ENCODE measurements around the gene CDK14.
A peak's percentile ranks its signal among the peaks of the same experiment; 100 is the strongest.
"Not testable (repeated sequence)": the region's sequence is repeated elsewhere in the genome, so short reads cannot be mapped to it uniquely, and the experiment has no call there.

CDK14 gene

GRCh38 chr7:90726623-90727022 lies 130.5 kb downstream of the CDK14 start:
- no peak for TF ChIP-seq EZH2 (optimal IDR thresholded peaks at IDR 0.05; ENCODE audit: low read depth, low read length)
- no peak for TF ChIP-seq EZH2phosphoT487 (IDR thresholded peaks at IDR 0.05; ENCODE audit: low read length)
- no peak for TF ChIP-seq CTCF (IDR thresholded peaks at IDR 0.05; ENCODE audit: low read length)
- Histone ChIP-seq H3K27me3 (replicated peaks; ENCODE audit: insufficient read depth, low read length) (no peaks in the 10 kb centered on the region), H4K20me1 (ENCODE audit: insufficient read depth, low read length) (no peaks in the 10 kb centered on the region), H2AFZ (ENCODE audit: low read length) (no peak overlapping the region), H3K79me2 (ENCODE audit: low read length) (peaks cover 100% of the 10 kb centered on the region), H3K9me2 (replicated peaks; ENCODE audit: insufficient read depth, low read length) (no peaks in the 10 kb centered on the region), H3K27ac (ENCODE audit: low read length) (peak overlapping the region; percentile 76), H3K36me3 (replicated peaks; ENCODE audit: insufficient read depth, low read length) (peaks cover 9% of the 10 kb centered on the region; the same call in 1 of the 2 replicates), H3K4me1 (ENCODE audit: low read length) (peaks cover 32% of the 10 kb centered on the region), H3K4me3 (ENCODE audit: low read length) (peak overlapping the region; percentile 68), H3K9ac (ENCODE audit: low read length) (peak overlapping the region; percentile 79), H3K9me3 (replicated peaks; ENCODE audit: insufficient read depth, low read length) (no peaks in the 10 kb centered on the region), H3F3A (ENCODE audit: insufficient read depth, low read length) (peaks cover 72% of the 10 kb centered on the region), H3K4me2 (ENCODE audit: low read depth, low read length) (peak overlapping the region; percentile 64)
- peak; percentile 46 for DNase-seq

- peak overlapping the region; percentile 64 for H3K4me2 ChIP-seq (ENCODE audit: low read depth, low read length)
These were observed 131.3 kb downstream of the CDK14 start for GRCh38 chr7:90727412-90727811.

GRCh38 chr7:90728568-90728967 lies 132.4 kb downstream of the CDK14 start:
- H3K36me3 ChIP-seq (replicated peaks; ENCODE audit: insufficient read depth, low read length): peaks cover 10% of the 10 kb centered on the region
- peak; percentile 85 for DNase-seq
- peak overlapping the region; percentile 64 for H3K4me2 ChIP-seq (ENCODE audit: low read depth, low read length)
- H2AFZ ChIP-seq (ENCODE audit: low read length): no peak overlapping the region
- peak overlapping the region; percentile 79 for H3K9ac ChIP-seq (ENCODE audit: low read length)
- peaks cover 18% of the 10 kb centered on the region for H3K4me1 ChIP-seq (ENCODE audit: low read length)
- H3K4me3 ChIP-seq (ENCODE audit: low read length): peak overlapping the region; percentile 68
- peaks cover 60% of the 10 kb centered on the region for H3F3A ChIP-seq (ENCODE audit: insufficient read depth, low read length)
- no peaks in the 10 kb centered on the region for H4K20me1 ChIP-seq (ENCODE audit: insufficient read depth, low read length)
- TF ChIP-seq EZH2 (optimal IDR thresholded peaks at IDR 0.05; ENCODE audit: low read depth, low read length) (no peak), CTCF (IDR thresholded peaks at IDR 0.05; ENCODE audit: low read length) (no peak), EZH2phosphoT487 (IDR thresholded peaks at IDR 0.05; ENCODE audit: low read length) (no peak)
- H3K27ac ChIP-seq (ENCODE audit: low read length): peak overlapping the region; percentile 76
- H3K27me3 ChIP-seq (replicated peaks; ENCODE audit: insufficient read depth, low read length): no peaks in the 10 kb centered on the region
- H3K9me2 ChIP-seq (replicated peaks; ENCODE audit: insufficient read depth, low read length): no peaks in the 10 kb centered on the region
- H3K79me2 ChIP-seq (ENCODE audit: low read length): peaks cover 100% of the 10 kb centered on the region
- H3K9me3 ChIP-seq (replicated peaks; ENCODE audit: insufficient read depth, low read length): no peaks in the 10 kb centered on the region

More at GRCh38 chr7:90727412-90727811, 131.3 kb downstream of the CDK14 start:
- no peak for DNase-seq
- Histone ChIP-seq H3K27ac (ENCODE audit: low read length) (peak overlapping the region; percentile 76), H3F3A (ENCODE audit: insufficient read depth, low read length) (peaks cover 71% of the 10 kb centered on the region), H3K79me2 (ENCODE audit: low read length) (peaks cover 100% of the 10 kb centered on the region), H3K9me3 (replicated peaks; ENCODE audit: insufficient read depth, low read length) (no peaks in the 10 kb centered on the region), H3K27me3 (replicated peaks; ENCODE audit: insufficient read depth, low read length) (no peaks in the 10 kb centered on the region), H3K9ac (ENCODE audit: low read length) (peak overlapping the region; percentile 79), H3K4me3 (ENCODE audit: low read length) (peak overlapping the region; percentile 68), H3K36me3 (replicated peaks; ENCODE audit: insufficient read depth, low read length) (peaks cover 8% of the 10 kb centered on the region; the same call in 1 of the 2 replicates), H3K9me2 (replicated peaks; ENCODE audit: insufficient read depth, low read length) (no peaks in the 10 kb centered on the region), H3K4me1 (ENCODE audit: low read length) (peaks cover 30% of the 10 kb centered on the region), H4K20me1 (ENCODE audit: insufficient read depth, low read length) (no peaks in the 10 kb centered on the region), H2AFZ (ENCODE audit: low read length) (no peak overlapping the region)
- TF ChIP-seq EZH2phosphoT487 (IDR thresholded peaks at IDR 0.05; ENCODE audit: low read length) (no peak), CTCF (IDR thresholded peaks at IDR 0.05; ENCODE audit: low read length) (no peak), EZH2 (optimal IDR thresholded peaks at IDR 0.05; ENCODE audit: low read depth, low read length) (no peak)

- H3K9me2 ChIP-seq (replicated peaks; ENCODE audit: insufficient read depth, low read length); H3K4me3 ChIP-seq (ENCODE audit: low read length); H3K9me3 ChIP-seq (replicated peaks; ENCODE audit: insufficient read depth, low read length); DNase-seq; H3K27me3 ChIP-seq (replicated peaks; ENCODE audit: insufficient read depth, low read length); H3K9ac ChIP-seq (ENCODE audit: low read length); H4K20me1 ChIP-seq (ENCODE audit: insufficient read depth, low read length); H2AFZ ChIP-seq (ENCODE audit: low read length): not testable (repeated sequence)
- peak overlapping the region; percentile 84; the same call in 1 of the 2 replicates for H3K27ac ChIP-seq (ENCODE audit: low read length)
- peaks cover 27% of the 10 kb centered on the region for H3K36me3 ChIP-seq (replicated peaks; ENCODE audit: insufficient read depth, low read length)
- H3K4me2 ChIP-seq (ENCODE audit: low read depth, low read length): peak overlapping the region; percentile 76; the same call in 1 of the 2 replicates
- H3F3A ChIP-seq (ENCODE audit: insufficient read depth, low read length): peaks cover 11% of the 10 kb centered on the region; the same call in 1 of the 2 replicates
- peaks cover 36% of the 10 kb centered on the region for H3K4me1 ChIP-seq (ENCODE audit: low read length)
- peaks cover 100% of the 10 kb centered on the region for H3K79me2 ChIP-seq (ENCODE audit: low read length)
These were observed 139.6 kb downstream of the CDK14 start for GRCh38 chr7:90735611-90736280.
